PFSK-1 (cell line): ENCODE measurements around the gene FGF1.
A peak's percentile ranks its signal among the peaks of the same experiment; 100 is the strongest.

Experiments used
- REST ChIP-seq, 2 experiments: IDR thresholded peaks; 2 replicates each; pipeline versions ENCODE4 v1.6.1 to v1.8.0; 2011 to 2012; ENCODE audit warnings: low read depth in 2 of 2, low read length in 2 of 2, control low read depth in 1 of 2, inconsistent platforms in 1 of 2, mild to moderate bottlenecking in 1 of 2, moderate library complexity in 1 of 2; ENCODE audit not compliant: insufficient read depth in 1 of 2
- TAF1 ChIP-seq: IDR thresholded peaks from 2 replicates; pipeline ENCODE4 v1.6.1; 2012; ENCODE audit warnings: low read length, control low read depth, borderline replicate concordance; ENCODE audit not compliant: insufficient read depth

- TF ChIP-seq REST (IDR thresholded peaks at IDR 0.05; ENCODE audit: insufficient read depth in 1 of 2, low read depth in 2 of 2, low read length in 2 of 2), result peak in 1 of 2 experiments; percentile 67; a peak in 1 of 4 replicates
- peak; percentile 62; the same call in 1 of the 2 replicates for TF ChIP-seq TAF1
Observed at GRCh38 chr5:142551338-142552067, 134.4 kb downstream of the FGF1 start.
